ENCODE data around the gene TTC22.

The TTC22 gene

GRCh38 chr1:54845772-54846171, 44.6 kb upstream of the TTC22 start:
- no peak overlapping the region for H2BK5ac ChIP-seq (ENCODE audit: low read length)
- H3K14ac ChIP-seq (ENCODE audit: low read length) = no peak overlapping the region
- H2BK15ac ChIP-seq (ENCODE audit: low read length) = no peak overlapping the region
- no peaks in the 10 kb centered on the region for H3K27me3 ChIP-seq (ENCODE audit: control insufficient read depth in 3 of 3, insufficient read depth in 3 of 3, low read depth in 1 of 3, low read length in 3 of 3)
- no CpG with 5 or more reads among the region's 5 CpGs for WGBS, 2 donors (ENCODE audit: extremely low coverage in 2 of 2, insufficient read length in 2 of 2, insufficient replicate concordance in 1 of 2)
- no peak for DNase-seq (ENCODE audit: low spot score)
- H3K9ac ChIP-seq (ENCODE audit: low read depth, low read length, poor library complexity) = no peak overlapping the region
- H2BK12ac ChIP-seq (ENCODE audit: low read length) = no peak overlapping the region
- H3K36me3 ChIP-seq (replicated peaks in 1 of 2; ENCODE audit: control insufficient read depth in 2 of 2, insufficient read depth in 2 of 2, low read length in 2 of 2) = peaks cover 22 to 47% of the 10 kb centered on the region in 2 donors
- H4K8ac ChIP-seq (ENCODE audit: low read depth, low read length) = no peak overlapping the region
- H3K4me3 ChIP-seq (ENCODE audit: low read length in 2 of 2) = no peak overlapping the region
- no peaks in the 10 kb centered on the region for H3K9me3 ChIP-seq (replicated peaks in 1 of 2; ENCODE audit: control insufficient read depth in 2 of 2, insufficient read depth in 1 of 2, low read depth in 1 of 2, low read length in 2 of 2)
- H3K79me1 ChIP-seq (ENCODE audit: low read depth, low read length) = no peaks in the 10 kb centered on the region
- no peak overlapping the region for H4K91ac ChIP-seq (ENCODE audit: low read depth, low read length, poor library complexity)
- no peak overlapping the region for H3K4ac ChIP-seq (ENCODE audit: low read length)
- H2BK120ac ChIP-seq (ENCODE audit: low read depth, low read length) = no peak overlapping the region
- H3K27ac ChIP-seq (replicated peaks; ENCODE audit: low read length) = no peak overlapping the region
- H3K23ac ChIP-seq (ENCODE audit: low read depth, low read length, poor library complexity) = no peak overlapping the region
- no peak overlapping the region for H3K4me2 ChIP-seq (ENCODE audit: insufficient read depth, low read length, poor library complexity, severe bottlenecking)
- H3K4me1 ChIP-seq (ENCODE audit: control insufficient read depth in 2 of 2, insufficient read depth in 1 of 2, low read depth in 1 of 2, low read length in 2 of 2) = no peaks in the 10 kb centered on the region
- H2AFZ ChIP-seq (ENCODE audit: low read length) = no peak overlapping the region
- H3K18ac ChIP-seq (ENCODE audit: low read length) = no peak overlapping the region
- no peak overlapping the region for H2AK5ac ChIP-seq (ENCODE audit: low read depth, low read length)

- H3K36me3 ChIP-seq (replicated peaks in 1 of 2; ENCODE audit: control insufficient read depth in 2 of 2, insufficient read depth in 2 of 2, low read length in 2 of 2) = peaks cover 11 to 35% of the 10 kb centered on the region in 2 donors
- no peak overlapping the region for H3K4me2 ChIP-seq (ENCODE audit: insufficient read depth, low read length, poor library complexity, severe bottlenecking)
- H3K14ac ChIP-seq (ENCODE audit: low read length) = no peak overlapping the region
- H2AK5ac ChIP-seq (ENCODE audit: low read depth, low read length) = no peak overlapping the region
- H3K9ac ChIP-seq (ENCODE audit: low read depth, low read length, poor library complexity) = no peak overlapping the region
- WGBS, 2 donors (ENCODE audit: extremely low coverage in 2 of 2, insufficient read length in 2 of 2, insufficient replicate concordance in 1 of 2) = no CpG with 5 or more reads among the region's 3 CpGs
- H3K27ac ChIP-seq (replicated peaks; ENCODE audit: low read length) = no peak overlapping the region
- peak overlapping the region in 1 of 2 donors; percentile 16 for H3K4me3 ChIP-seq (ENCODE audit: low read length in 2 of 2)
- H2BK15ac ChIP-seq (ENCODE audit: low read length) = no peak overlapping the region
- no peak overlapping the region for H3K23ac ChIP-seq (ENCODE audit: low read depth, low read length, poor library complexity)
- H3K18ac ChIP-seq (ENCODE audit: low read length) = no peak overlapping the region
- no peak overlapping the region for H4K8ac ChIP-seq (ENCODE audit: low read depth, low read length)
- H4K91ac ChIP-seq (ENCODE audit: low read depth, low read length, poor library complexity) = no peak overlapping the region
- H3K9me3 ChIP-seq (replicated peaks in 1 of 2; ENCODE audit: control insufficient read depth in 2 of 2, insufficient read depth in 1 of 2, low read depth in 1 of 2, low read length in 2 of 2) = no peaks in the 10 kb centered on the region
- H3K4ac ChIP-seq (ENCODE audit: low read length) = no peak overlapping the region
- no peaks in the 10 kb centered on the region for H3K27me3 ChIP-seq (ENCODE audit: control insufficient read depth in 3 of 3, insufficient read depth in 3 of 3, low read depth in 1 of 3, low read length in 3 of 3)
- no peaks in the 10 kb centered on the region for H3K79me1 ChIP-seq (ENCODE audit: low read depth, low read length)
- H2BK12ac ChIP-seq (ENCODE audit: low read length) = no peak overlapping the region
- H2BK120ac ChIP-seq (ENCODE audit: low read depth, low read length) = no peak overlapping the region
- H2AFZ ChIP-seq (ENCODE audit: low read length) = no peak overlapping the region
- no peak overlapping the region for H2BK5ac ChIP-seq (ENCODE audit: low read length)
- DNase-seq (ENCODE audit: low spot score) = no peak
- no peaks in the 10 kb centered on the region for H3K4me1 ChIP-seq (ENCODE audit: control insufficient read depth in 2 of 2, insufficient read depth in 1 of 2, low read depth in 1 of 2, low read length in 2 of 2)
Measured at GRCh38 chr1:54844564-54844963, 43.4 kb upstream of the TTC22 start.

GRCh38 chr1:54843449-54843848, 42.3 kb upstream of the TTC22 start:
- Histone ChIP-seq H3K18ac (ENCODE audit: low read length) (no peak overlapping the region), H2BK120ac (ENCODE audit: low read depth, low read length) (no peak overlapping the region), H4K8ac (ENCODE audit: low read depth, low read length) (no peak overlapping the region), H3K9ac (ENCODE audit: low read depth, low read length, poor library complexity) (no peak overlapping the region), H3K23ac (ENCODE audit: low read depth, low read length, poor library complexity) (no peak overlapping the region), H3K14ac (ENCODE audit: low read length) (no peak overlapping the region), H2AK5ac (ENCODE audit: low read depth, low read length) (no peak overlapping the region), H2AFZ (ENCODE audit: low read length) (no peak overlapping the region), H2BK15ac (ENCODE audit: low read length) (no peak overlapping the region), H3K4me1 (ENCODE audit: control insufficient read depth in 2 of 2, insufficient read depth in 1 of 2, low read depth in 1 of 2, low read length in 2 of 2) (no peaks in the 10 kb centered on the region), H3K27ac (replicated peaks; ENCODE audit: low read length) (no peak overlapping the region), H3K4me3 (ENCODE audit: low read length in 2 of 2) (no peak overlapping the region), H4K91ac (ENCODE audit: low read depth, low read length, poor library complexity) (no peak overlapping the region), H2BK12ac (ENCODE audit: low read length) (no peak overlapping the region), H3K4ac (ENCODE audit: low read length) (no peak overlapping the region), H3K79me1 (ENCODE audit: low read depth, low read length) (no peaks in the 10 kb centered on the region), H3K27me3 (ENCODE audit: control insufficient read depth in 3 of 3, insufficient read depth in 3 of 3, low read depth in 1 of 3, low read length in 3 of 3) (no peaks in the 10 kb centered on the region), H3K9me3 (replicated peaks in 1 of 2; ENCODE audit: control insufficient read depth in 2 of 2, insufficient read depth in 1 of 2, low read depth in 1 of 2, low read length in 2 of 2) (no peaks in the 10 kb centered on the region), H2BK5ac (ENCODE audit: low read length) (no peak overlapping the region), H3K36me3 (replicated peaks in 1 of 2; ENCODE audit: control insufficient read depth in 2 of 2, insufficient read depth in 2 of 2, low read length in 2 of 2) (peaks cover 2 to 24% of the 10 kb centered on the region in 2 donors), H3K4me2 (ENCODE audit: insufficient read depth, low read length, poor library complexity, severe bottlenecking) (no peak overlapping the region)
- no peak for DNase-seq (ENCODE audit: low spot score)
- WGBS, 2 donors (ENCODE audit: extremely low coverage in 2 of 2, insufficient read length in 2 of 2, insufficient replicate concordance in 1 of 2) = no CpG with 5 or more reads among the region's 5 CpGs

GRCh38 chr1:54842963-54843362, 41.8 kb upstream of the TTC22 start:
- WGBS, 2 donors (ENCODE audit: extremely low coverage in 2 of 2, insufficient read length in 2 of 2, insufficient replicate concordance in 1 of 2) = no CpG with 5 or more reads among the region's 9 CpGs
- H2AFZ ChIP-seq (ENCODE audit: low read length) = no peak overlapping the region
- H3K18ac ChIP-seq (ENCODE audit: low read length) = no peak overlapping the region
- DNase-seq (ENCODE audit: low spot score) = no peak
- H2BK120ac ChIP-seq (ENCODE audit: low read depth, low read length) = no peak overlapping the region
- H3K9me3 ChIP-seq (replicated peaks in 1 of 2; ENCODE audit: control insufficient read depth in 2 of 2, insufficient read depth in 1 of 2, low read depth in 1 of 2, low read length in 2 of 2) = no peaks in the 10 kb centered on the region
- no peak overlapping the region for H3K9ac ChIP-seq (ENCODE audit: low read depth, low read length, poor library complexity)
- H3K4ac ChIP-seq (ENCODE audit: low read length) = no peak overlapping the region
- H3K14ac ChIP-seq (ENCODE audit: low read length) = no peak overlapping the region
- no peaks in the 10 kb centered on the region for H3K27me3 ChIP-seq (ENCODE audit: control insufficient read depth in 3 of 3, insufficient read depth in 3 of 3, low read depth in 1 of 3, low read length in 3 of 3)
- no peak overlapping the region for H2AK5ac ChIP-seq (ENCODE audit: low read depth, low read length)
- H3K4me1 ChIP-seq (ENCODE audit: control insufficient read depth in 2 of 2, insufficient read depth in 1 of 2, low read depth in 1 of 2, low read length in 2 of 2) = no peaks in the 10 kb centered on the region
- no peak overlapping the region for H4K8ac ChIP-seq (ENCODE audit: low read depth, low read length)
- H2BK15ac ChIP-seq (ENCODE audit: low read length) = no peak overlapping the region
- no peak overlapping the region for H3K23ac ChIP-seq (ENCODE audit: low read depth, low read length, poor library complexity)
- H2BK12ac ChIP-seq (ENCODE audit: low read length) = no peak overlapping the region
- H3K27ac ChIP-seq (replicated peaks; ENCODE audit: low read length) = no peak overlapping the region
- H3K79me1 ChIP-seq (ENCODE audit: low read depth, low read length) = no peaks in the 10 kb centered on the region
- no peak overlapping the region for H3K4me3 ChIP-seq (ENCODE audit: low read length in 2 of 2)
- peaks cover 0 to 19% of the 10 kb centered on the region in 2 donors for H3K36me3 ChIP-seq (replicated peaks in 1 of 2; ENCODE audit: control insufficient read depth in 2 of 2, insufficient read depth in 2 of 2, low read length in 2 of 2)
- no peak overlapping the region for H2BK5ac ChIP-seq (ENCODE audit: low read length)
- H4K91ac ChIP-seq (ENCODE audit: low read depth, low read length, poor library complexity) = no peak overlapping the region
- H3K4me2 ChIP-seq (ENCODE audit: insufficient read depth, low read length, poor library complexity, severe bottlenecking) = no peak overlapping the region

Data from neuronal stem cell (in vitro differentiated cells).